HG02642 (cell line): Measurements from ENCODE around the gene KIFAP3.
"Not testable (repeated sequence)": the region's sequence is repeated elsewhere in the genome, so short reads cannot be mapped to it uniquely, and the experiment has no call there.

Source experiments
- ATAC-seq: cut with Tn5 transposase; IDR thresholded peaks from one replicate; pipeline ENCODE4 v1.9.1; 2021; ENCODE audit warnings: mild to moderate bottlenecking; ENCODE audit not compliant: unreplicated experiment, poor library complexity

Gene KIFAP3

GRCh38 chr1:170074250-170075157 is at the start of gene KIFAP3:
TSS of gene KIFAP3 (minus strand) at chr1:170074695. CDS start at chr1:170074467, 228 bp downstream.
- peak; percentile 99 for ATAC-seq

- no peak for ATAC-seq
Observed at GRCh38 chr1:170122366-170122765, 47.9 kb upstream of the KIFAP3 start.

GRCh38 chr1:170114906-170115305 is 40.4 kb upstream of the KIFAP3 start:
- no peak for ATAC-seq

GRCh38 chr1:170113140-170113539 is 38.6 kb upstream of the KIFAP3 start:
- ATAC-seq = not testable (repeated sequence)

GRCh38 chr1:170097449-170097948 is 23.0 kb upstream of the KIFAP3 start:
- no peak for ATAC-seq

- no peak for ATAC-seq
Observed at GRCh38 chr1:170096806-170097340, 22.4 kb upstream of the KIFAP3 start.

- no peak for ATAC-seq
Observed at GRCh38 chr1:170095976-170096748, 21.7 kb upstream of the KIFAP3 start.

- ATAC-seq = not testable (repeated sequence)
Observed at GRCh38 chr1:170094697-170095616, 20.5 kb upstream of the KIFAP3 start.

- no peak for ATAC-seq
Observed at GRCh38 chr1:170086399-170087032, 12.0 kb upstream of the KIFAP3 start.

GRCh38 chr1:170085091-170085490 is 10.6 kb upstream of the KIFAP3 start:
- ATAC-seq = no peak

- ATAC-seq = no peak
Observed at GRCh38 chr1:170078610-170079189, 4.2 kb upstream of the KIFAP3 start.

GRCh38 chr1:170077926-170078325 is 3.4 kb upstream of the KIFAP3 start:
- no peak for ATAC-seq

GRCh38 chr1:170076952-170077351 is 2.5 kb upstream of the KIFAP3 start:
- not testable (repeated sequence) for ATAC-seq

GRCh38 chr1:170076199-170076598 is 1.7 kb upstream of the KIFAP3 start:
- ATAC-seq = no peak

- ATAC-seq = no peak
Observed at GRCh38 chr1:170075186-170075585, 691 bp upstream of the KIFAP3 start.

GRCh38 chr1:170073893-170074249 is 624 bp downstream of the KIFAP3 start:
- no peak for ATAC-seq

GRCh38 chr1:170071378-170071777 is 3.1 kb downstream of the KIFAP3 start:
- ATAC-seq = no peak

GRCh38 chr1:170068923-170069322 is 5.6 kb downstream of the KIFAP3 start:
- ATAC-seq = no peak

GRCh38 chr1:170067253-170067819 is 7.2 kb downstream of the KIFAP3 start:
- peak; percentile 48 for ATAC-seq
